GM12892 (cell line): Measurements from ENCODE around the gene GON4L.
A peak's percentile ranks its signal among the peaks of the same experiment; 100 is the strongest.
"Not testable (repeated sequence)": the region's sequence is repeated elsewhere in the genome, so short reads cannot be mapped to it uniquely, and the experiment has no call there.

Experiments
- DNase-seq: peaks from one replicate; pipeline ENCODE4 v3.0.0; 2011; ENCODE audit not compliant: insufficient read length
- FAIRE-seq: peaks from 2 replicates; lab custom pipeline; 2011; peaks lifted over from hg19 to GRCh38; lab: Jason Lieb, UNC
- POLR2A ChIP-seq: IDR thresholded peaks from 2 replicates; pipeline ENCODE4 v1.6.1; 2011; ENCODE audit warnings: low read depth, low read length, control low read depth
- POLR2AphosphoS5 ChIP-seq: IDR thresholded peaks from 2 replicates; pipeline ENCODE4 v1.6.1; 2011; ENCODE audit warnings: low read depth, low read length, control low read depth
- TAF1 ChIP-seq: IDR thresholded peaks from 2 replicates; pipeline ENCODE4 v1.6.1; 2011; ENCODE audit warnings: low read depth, mild to moderate bottlenecking, control low read depth, low read length, borderline replicate concordance

The GON4L gene

GRCh38 chr1:155860970-155861510 lies 4.0 kb upstream of the GON4L start:
- TF ChIP-seq TAF1, result no peak
- no peak for TF ChIP-seq POLR2AphosphoS5
- TF ChIP-seq POLR2A, result no peak
- DNase-seq (no peak), FAIRE-seq (no peak)

GRCh38 chr1:155859881-155860871 lies 3.2 kb upstream of the GON4L start:
- peak; percentile 58 for FAIRE-seq
- peak; percentile 55 for DNase-seq
- peak; percentile 68; the same call in 1 of the 2 replicates for TF ChIP-seq POLR2A
- TF ChIP-seq POLR2AphosphoS5, result no peak; the same call in 1 of the 2 replicates

DNA sequence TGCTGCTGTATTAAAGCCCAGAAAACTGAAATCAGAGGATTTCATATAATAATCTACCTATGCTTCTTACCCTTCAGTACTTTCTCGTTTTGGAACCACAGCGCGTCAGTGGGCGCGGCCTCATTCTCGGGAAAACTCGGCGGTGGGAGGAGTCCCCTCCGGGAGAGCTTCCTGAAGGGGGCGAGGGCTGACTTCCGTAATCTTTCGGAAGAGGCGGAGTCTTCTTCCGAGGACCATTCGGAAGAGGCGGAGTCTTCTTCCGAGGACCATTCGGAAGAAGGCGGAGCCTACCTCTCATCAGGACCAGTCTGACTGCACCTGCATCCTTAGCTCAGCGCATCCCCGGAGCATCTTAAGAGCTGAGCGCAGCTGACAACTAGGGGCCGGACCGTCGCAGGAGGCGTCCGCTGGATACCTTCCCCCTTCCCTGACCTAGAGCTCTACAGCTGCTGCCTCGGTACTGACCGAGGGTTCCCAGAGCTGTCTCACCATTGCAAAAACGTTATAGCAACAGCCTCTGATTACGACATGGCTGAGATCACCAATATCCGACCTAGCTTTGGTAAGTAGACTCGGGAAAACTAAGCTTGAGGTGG lies 2.3 kb upstream of the GON4L start, which contains the start of gene SYT11:
Gene SYT11 (plus strand): TSS at position 334 of the 596 bp plus-strand sequence. CDS start 195 bp downstream, at position 529.
- DNase-seq (peak; percentile 67), FAIRE-seq (peak; percentile 68)
- TF ChIP-seq POLR2AphosphoS5, result no peak; the same call in 1 of the 2 replicates

- TF ChIP-seq POLR2A, result no peak
- DNase-seq (no peak), FAIRE-seq (no peak)
These were observed 1.8 kb upstream of the GON4L start for GRCh38 chr1:155858800-155859233.

DNA sequence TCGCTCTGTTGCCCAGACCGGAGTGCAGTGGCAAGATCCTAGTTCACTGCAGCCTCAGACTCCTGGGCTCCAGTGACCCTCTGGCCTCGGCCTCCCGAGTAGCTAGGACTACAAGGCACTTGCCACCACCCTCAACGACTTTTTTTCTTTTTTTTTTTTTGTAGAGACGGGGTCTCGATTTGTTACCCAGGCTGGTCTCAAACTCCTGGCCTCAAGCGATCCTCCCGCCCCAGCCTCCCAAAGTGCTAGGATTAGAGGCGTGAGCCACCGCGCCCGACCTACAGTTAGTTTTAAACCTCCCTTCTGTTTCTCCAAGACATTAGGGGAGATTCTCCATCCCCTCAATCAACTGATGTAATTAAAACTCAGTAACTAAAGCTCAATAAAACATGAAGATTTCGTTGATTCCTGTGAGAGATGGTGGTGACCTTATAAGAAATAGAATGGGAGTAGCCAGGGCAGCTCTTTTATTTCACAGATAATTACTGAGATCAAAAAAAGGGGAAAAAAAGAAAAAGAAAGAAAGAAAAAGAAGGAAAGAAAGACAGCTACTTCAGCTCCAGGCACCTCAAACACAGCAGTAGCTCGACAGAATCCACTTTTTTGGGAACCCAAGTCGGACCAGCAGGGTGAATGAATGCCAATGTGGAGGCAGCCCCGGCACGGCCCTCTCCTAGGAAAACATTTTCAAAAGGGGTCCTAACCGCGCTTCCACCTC lies 598 bp downstream of the GON4L start:
- FAIRE-seq (no peak), DNase-seq (no peak)
- TF ChIP-seq POLR2A (no peak), POLR2AphosphoS5 (no peak), TAF1 (no peak)

DNA sequence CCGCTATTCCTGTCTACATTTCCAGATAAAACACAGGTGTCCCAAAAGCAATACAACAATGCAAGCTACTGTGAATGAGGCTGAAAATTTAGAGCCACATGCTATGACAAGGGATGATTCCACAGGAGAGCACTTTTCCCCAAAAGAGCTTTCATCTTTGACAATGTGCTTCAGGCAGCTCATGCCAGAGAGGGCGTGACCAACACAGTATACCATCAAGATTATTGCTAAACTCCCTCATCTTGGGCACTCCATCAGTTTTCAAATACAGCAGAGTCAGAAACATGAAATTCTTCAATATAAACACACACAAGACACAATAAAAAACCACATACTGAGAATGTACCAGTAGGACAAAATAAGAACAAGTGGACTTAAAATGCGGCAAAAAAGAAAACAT lies 6.7 kb downstream of the GON4L start:
- no peak for DNase-seq
- FAIRE-seq, result no peak
- TF ChIP-seq TAF1 (no peak), POLR2A (no peak), POLR2AphosphoS5 (no peak)

DNA sequence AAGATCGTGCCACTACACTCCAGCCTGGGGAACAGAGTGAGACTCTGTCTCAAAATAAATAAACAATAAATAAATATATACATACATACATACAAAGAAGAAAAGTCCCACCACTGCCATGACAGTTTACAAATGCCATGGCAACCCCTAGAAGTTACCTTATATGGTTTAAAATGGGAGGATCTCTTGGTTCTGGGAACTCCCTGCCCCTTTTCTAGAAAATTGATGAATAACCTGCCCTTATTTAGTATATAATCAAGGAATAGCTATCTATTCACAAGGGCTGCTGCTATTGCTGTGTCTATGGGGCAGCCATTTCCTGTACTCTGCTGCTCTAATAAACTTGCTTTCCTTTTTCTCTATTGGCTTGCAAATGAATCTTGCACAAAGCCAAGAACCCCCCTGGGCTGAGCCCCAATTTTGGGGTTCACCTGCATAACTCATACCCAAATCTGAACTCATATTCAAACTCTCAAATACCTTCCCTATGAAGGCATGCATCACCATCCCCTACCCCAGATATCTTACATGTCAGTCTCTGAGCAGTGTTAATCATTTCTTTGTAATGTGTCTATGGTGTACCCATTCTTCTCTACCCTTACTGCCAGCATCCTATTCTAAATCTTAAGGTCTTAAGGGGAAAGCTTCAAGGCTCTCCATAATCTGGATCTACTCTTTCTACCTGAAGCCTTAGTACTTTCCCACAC lies 9.0 kb downstream of the GON4L start:
- DNase-seq (no peak), FAIRE-seq (no peak)
- no peak for TF ChIP-seq POLR2AphosphoS5
- no peak for TF ChIP-seq TAF1
- TF ChIP-seq POLR2A, result no peak

- DNase-seq, result no peak
- FAIRE-seq, result no peak
- no peak for TF ChIP-seq TAF1
- no peak for TF ChIP-seq POLR2A
- TF ChIP-seq POLR2AphosphoS5, result no peak
These were observed 12.1 kb downstream of the GON4L start for GRCh38 chr1:155844860-155845421.

DNA sequence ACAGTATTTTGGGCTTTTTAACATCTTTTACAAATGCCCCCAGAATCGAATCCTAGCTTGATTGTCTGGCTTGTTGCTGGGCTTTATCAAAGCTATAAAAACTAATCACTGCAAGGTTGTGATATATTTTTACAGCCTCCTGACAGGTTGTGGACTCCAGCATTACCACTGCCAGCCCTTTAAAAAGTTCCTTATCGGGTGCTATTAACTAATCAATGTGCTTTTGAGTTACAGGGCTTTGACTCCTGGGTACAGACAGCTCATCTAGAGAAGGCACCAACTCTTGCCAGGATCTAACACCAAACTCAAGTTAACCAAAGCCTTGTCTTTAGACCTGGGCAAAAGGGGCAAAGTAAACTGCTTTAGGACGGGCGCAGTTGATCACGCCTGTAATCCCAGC lies 16.6 kb downstream of the GON4L start:
- FAIRE-seq (no peak), DNase-seq (no peak)
- TF ChIP-seq POLR2AphosphoS5 (no peak), POLR2A (no peak), TAF1 (no peak)

DNA sequence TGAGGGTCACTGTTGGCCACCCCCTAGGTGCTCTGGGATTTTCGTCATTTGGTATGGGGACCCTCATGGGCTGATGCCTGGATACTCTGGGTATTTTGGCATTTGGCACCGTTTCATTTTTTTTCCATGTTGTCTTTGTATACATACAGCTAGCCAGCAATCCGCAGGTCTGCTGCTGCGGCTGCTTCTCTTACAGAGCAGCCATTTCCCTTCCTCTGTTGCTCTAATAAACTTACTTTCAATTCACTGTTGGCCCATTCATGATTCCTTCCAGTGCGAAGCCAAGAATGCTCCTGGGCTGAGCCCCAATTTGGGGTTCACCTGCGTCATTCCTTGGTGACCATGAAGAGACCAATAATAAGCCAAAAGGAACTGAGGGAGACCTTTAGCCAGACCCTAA lies 21.5 kb downstream of the GON4L start:
- FAIRE-seq (no peak), DNase-seq (no peak)
- no peak for TF ChIP-seq TAF1
- TF ChIP-seq POLR2AphosphoS5, result no peak
- no peak for TF ChIP-seq POLR2A

DNA sequence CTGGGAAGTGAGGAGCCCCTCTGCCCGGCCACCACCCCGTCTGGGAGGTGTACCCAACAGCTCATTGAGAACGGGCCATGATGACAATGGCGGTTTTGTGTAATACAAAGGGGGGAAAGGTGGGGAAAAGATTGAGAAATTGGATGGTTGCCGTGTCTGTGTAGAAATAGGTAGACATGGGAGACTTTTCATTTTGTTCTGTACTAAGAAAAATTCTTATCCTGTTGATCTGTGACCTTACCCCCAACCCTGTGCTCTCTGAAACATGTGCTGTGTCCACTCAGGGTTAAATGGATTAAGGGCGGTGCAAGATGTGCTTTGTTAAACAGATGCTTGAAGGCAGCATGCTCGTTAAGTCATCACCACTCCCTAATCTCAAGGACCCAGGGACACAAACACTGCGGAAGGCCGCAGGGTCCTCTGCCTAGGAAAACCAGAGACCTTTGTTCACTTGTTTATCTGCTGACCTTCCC lies 22.1 kb downstream of the GON4L start:
- not testable (repeated sequence) for DNase-seq, FAIRE-seq
